ENCODE results near the gene ZNF701. TPM values are rescaled to one million over a fixed set of nuclear protein-coding genes. Genes with fewer than 3 reads are reported as not detected.

ZNF701 gene
- total and polyA plus RNA-seq, 2 of the 8 experiments (the other 6 are each of a cell fraction or from before 2014, with no cell fraction given) = 4.9 to 18.7 TPM

DNA sequence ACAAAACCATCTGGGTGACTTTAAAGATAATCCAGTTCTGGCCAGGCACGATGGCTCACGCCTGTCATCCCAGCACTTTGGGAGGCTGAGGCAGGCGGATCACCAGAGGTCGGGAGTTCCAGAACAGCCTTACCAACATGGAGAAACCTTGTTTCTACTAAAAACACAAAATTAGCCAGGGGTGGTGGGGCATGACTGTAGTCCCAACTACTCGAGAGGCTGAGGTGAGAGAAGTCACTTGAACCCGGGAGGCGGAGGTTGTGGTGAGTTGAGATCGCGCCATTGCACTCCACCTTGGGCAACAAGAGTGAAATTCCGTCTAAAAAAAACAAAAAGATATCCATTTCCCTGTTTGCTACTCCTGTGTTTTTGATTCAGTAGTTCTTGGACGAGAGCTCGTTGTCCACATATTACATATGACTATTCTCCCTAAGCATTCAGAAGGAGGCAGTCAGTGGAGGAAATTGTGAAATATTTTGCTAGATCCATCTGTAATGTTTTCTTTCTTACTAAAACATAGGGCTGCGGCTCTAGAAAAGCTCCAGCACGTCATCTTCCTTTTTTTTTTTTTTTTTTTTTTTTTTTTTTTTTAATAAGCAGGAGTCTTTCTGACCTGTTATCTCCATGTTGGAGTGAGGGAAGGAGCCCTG is 33.6 kb downstream of the ZNF701 start:
- Histone ChIP-seq H3K4ac (replicated peaks; ENCODE audit: insufficient read length, low read depth, low read length) (no peak overlapping the region), H3K27ac (ENCODE audit: low read depth, low read length) (no peak overlapping the region), H3K4me1 (replicated peaks in 1 of 4; ENCODE audit: control insufficient read depth in 3 of 4, insufficient read depth in 4 of 4, low read length in 3 of 4) (no peaks in the 10 kb centered on the region; a peak in 3 of 7 replicates), H2BK12ac (ENCODE audit: low read depth, low read length) (no peak overlapping the region), H3K14ac (ENCODE audit: insufficient read length) (no peak overlapping the region), H4K20me1 (replicated peaks in 1 of 2; ENCODE audit: control insufficient read depth in 1 of 2, insufficient read depth in 2 of 2, low read length in 2 of 2) (no peaks in the 10 kb centered on the region), H2BK15ac (ENCODE audit: low read length) (no peak overlapping the region), H3K36me3 (ENCODE audit: control insufficient read depth in 2 of 4, insufficient read depth in 4 of 4, low read length in 3 of 4) (no peaks in the 10 kb centered on the region), H3K79me1 (ENCODE audit: low read depth, low read length) (peaks cover 2% of the 10 kb centered on the region; the same call in 1 of the 2 replicates), H4K91ac (replicated peaks; ENCODE audit: insufficient read length, low read length) (no peak overlapping the region), H3K56ac (replicated peaks; ENCODE audit: insufficient read length, low read depth, low read length) (no peak overlapping the region), H2BK5ac (ENCODE audit: low read depth, low read length) (no peak overlapping the region), H2AK5ac (ENCODE audit: low read depth, low read length) (no peak overlapping the region), H2BK20ac (ENCODE audit: low read length) (no peak overlapping the region), H4K8ac (ENCODE audit: extremely low read depth, insufficient read depth, low read length) (no peak overlapping the region), H3K79me2 (ENCODE audit: control insufficient read depth in 1 of 2, insufficient read depth in 2 of 2, low read length in 2 of 2) (0 out of 4 replicates have a peak, but pooled peaks cover 0 to 2% of the 10 kb centered on the region in 2 experiments), H3K18ac (ENCODE audit: extremely low read depth, low read length) (no peak overlapping the region), H3K4me3 (ENCODE audit: extremely low read depth in 1 of 4, insufficient read depth in 2 of 4, low read depth in 3 of 4, low read length in 4 of 4) (no peak overlapping the region), H3K9me3 (ENCODE audit: insufficient read depth in 2 of 2, low read depth in 1 of 2, low read length in 1 of 2) (no peaks in the 10 kb centered on the region), H3K23me2 (ENCODE audit: low read depth, low read length) (peaks cover 10% of the 10 kb centered on the region), H3K27me3 (replicated peaks in 1 of 4; ENCODE audit: control insufficient read depth in 3 of 4, extremely low read depth in 1 of 4, insufficient read depth in 3 of 4, low read length in 3 of 4) (peaks cover 0 to 3% (median under 1%) of the 10 kb centered on the region in 4 experiments; a peak in 3 of 7 replicates), H4K5ac (ENCODE audit: insufficient read length, low read depth, low read length) (no peak overlapping the region), H2BK120ac (replicated peaks; ENCODE audit: low read depth, low read length) (no peak overlapping the region), H3K23ac (ENCODE audit: insufficient read length) (no peak overlapping the region), H3K9ac (replicated peaks in 1 of 4; ENCODE audit: extremely low read depth in 1 of 4, low read depth in 3 of 4, low read length in 3 of 4) (no peak overlapping the region), H3K4me2 (ENCODE audit: insufficient read depth in 1 of 2, low read depth in 2 of 2, low read length in 2 of 2) (no peak overlapping the region), H2AFZ (ENCODE audit: low read length) (no peak overlapping the region)
- DNase-seq (ENCODE audit: low read depth in 1 of 2, low spot score in 2 of 2) (no peak), FAIRE-seq (no peak)
- CTCF ChIA-PET (ENCODE audit: partially characterized antibody) = interaction anchor here (0.8 to 1.2 kb wide), 4 partner anchors 15 to 134 kb away, joined by 3 to 4 read pairs (median 3); no protein-coding TSS in a partner anchor
- 97% methylated on average over 12 of the region's 14 CpGs; no CpG with 5 or more reads in 1 of the 2 experiments for WGBS, 2 experiments (ENCODE audit: extremely low coverage in 1 of 2, insufficient coverage in 1 of 2, insufficient read length in 1 of 2, insufficient replicate concordance in 2 of 2, low coverage in 1 of 2, low lambda C conversion rate in 2 of 2, missing lambda C conversion rate in 1 of 2)
- POLR2A ChIA-PET (ENCODE audit: partially characterized antibody) = no interaction called here
- TF ChIP-seq NANOG (IDR thresholded peaks at IDR 0.05; ENCODE audit: insufficient read depth, low read depth, low read length, poor library complexity, severe bottlenecking) = no peak
- no peak for TF ChIP-seq SP4 (IDR thresholded peaks at IDR 0.05; ENCODE audit: low read length)
- TF ChIP-seq, protein P1, sequence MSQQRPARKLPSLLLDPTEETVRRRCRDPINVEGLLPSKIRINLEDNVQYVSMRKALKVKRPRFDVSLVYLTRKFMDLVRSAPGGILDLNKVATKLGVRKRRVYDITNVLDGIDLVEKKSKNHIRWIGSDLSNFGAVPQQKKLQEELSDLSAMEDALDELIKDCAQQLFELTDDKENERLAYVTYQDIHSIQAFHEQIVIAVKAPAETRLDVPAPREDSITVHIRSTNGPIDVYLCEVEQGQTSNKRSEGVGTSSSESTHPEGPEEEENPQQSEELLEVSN (IDR thresholded peaks at IDR 0.05) = no peak
- no peak for TF ChIP-seq SIN3A (conservative IDR thresholded peaks at IDR 0.05 in 1 of 2, IDR thresholded peaks at IDR 0.05 in 1 of 2; ENCODE audit: low read depth in 1 of 2, low read length in 2 of 2)
